Measurements from ENCODE around the gene PDE6H.

DNA sequence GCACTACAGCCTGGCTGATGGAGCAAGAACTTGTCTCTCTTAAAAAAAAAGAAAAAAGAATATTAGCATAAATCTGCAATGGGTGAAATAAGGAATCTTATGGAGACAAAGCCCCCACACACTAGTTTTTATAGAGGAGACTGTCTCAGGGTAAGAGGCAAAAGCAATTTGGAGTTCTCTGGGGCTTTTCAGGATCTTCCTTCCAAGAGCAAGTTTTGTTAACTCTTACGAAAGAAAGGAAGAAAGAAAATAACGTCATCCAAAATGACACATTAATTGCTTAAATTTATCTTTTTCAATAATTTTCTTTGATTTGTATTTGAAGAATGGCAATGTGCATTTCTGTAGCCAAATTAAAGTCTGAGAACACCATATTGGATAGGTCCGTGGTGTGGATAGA, 3.8 kb downstream of the PDE6H start:
- TF ChIP-seq, protein P1, sequence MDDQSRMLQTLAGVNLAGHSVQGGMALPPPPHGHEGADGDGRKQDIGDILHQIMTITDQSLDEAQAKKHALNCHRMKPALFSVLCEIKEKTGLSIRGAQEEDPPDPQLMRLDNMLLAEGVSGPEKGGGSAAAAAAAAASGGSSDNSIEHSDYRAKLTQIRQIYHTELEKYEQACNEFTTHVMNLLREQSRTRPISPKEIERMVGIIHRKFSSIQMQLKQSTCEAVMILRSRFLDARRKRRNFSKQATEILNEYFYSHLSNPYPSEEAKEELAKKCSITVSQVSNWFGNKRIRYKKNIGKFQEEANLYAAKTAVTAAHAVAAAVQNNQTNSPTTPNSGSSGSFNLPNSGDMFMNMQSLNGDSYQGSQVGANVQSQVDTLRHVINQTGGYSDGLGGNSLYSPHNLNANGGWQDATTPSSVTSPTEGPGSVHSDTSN (IDR thresholded peaks at IDR 0.05): no peak
- TF ChIP-seq MAX (IDR thresholded peaks at IDR 0.05; ENCODE audit: low read depth): no peak
- TF ChIP-seq POLR2AphosphoS5 (IDR thresholded peaks at IDR 0.05; ENCODE audit: low read depth, low read length): no peak
- TF ChIP-seq REST (IDR thresholded peaks at IDR 0.05; ENCODE audit: low read depth, low read length): no peak
- no peak for TF ChIP-seq MXI1 (IDR thresholded peaks at IDR 0.05; ENCODE audit: low read depth, low read length)
- TF ChIP-seq, protein P2, sequence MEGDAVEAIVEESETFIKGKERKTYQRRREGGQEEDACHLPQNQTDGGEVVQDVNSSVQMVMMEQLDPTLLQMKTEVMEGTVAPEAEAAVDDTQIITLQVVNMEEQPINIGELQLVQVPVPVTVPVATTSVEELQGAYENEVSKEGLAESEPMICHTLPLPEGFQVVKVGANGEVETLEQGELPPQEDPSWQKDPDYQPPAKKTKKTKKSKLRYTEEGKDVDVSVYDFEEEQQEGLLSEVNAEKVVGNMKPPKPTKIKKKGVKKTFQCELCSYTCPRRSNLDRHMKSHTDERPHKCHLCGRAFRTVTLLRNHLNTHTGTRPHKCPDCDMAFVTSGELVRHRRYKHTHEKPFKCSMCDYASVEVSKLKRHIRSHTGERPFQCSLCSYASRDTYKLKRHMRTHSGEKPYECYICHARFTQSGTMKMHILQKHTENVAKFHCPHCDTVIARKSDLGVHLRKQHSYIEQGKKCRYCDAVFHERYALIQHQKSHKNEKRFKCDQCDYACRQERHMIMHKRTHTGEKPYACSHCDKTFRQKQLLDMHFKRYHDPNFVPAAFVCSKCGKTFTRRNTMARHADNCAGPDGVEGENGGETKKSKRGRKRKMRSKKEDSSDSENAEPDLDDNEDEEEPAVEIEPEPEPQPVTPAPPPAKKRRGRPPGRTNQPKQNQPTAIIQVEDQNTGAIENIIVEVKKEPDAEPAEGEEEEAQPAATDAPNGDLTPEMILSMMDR (IDR thresholded peaks at IDR 0.05): no peak
- TF ChIP-seq NRF1 (IDR thresholded peaks at IDR 0.05; ENCODE audit: low read depth, low read length): no peak
- no peak for TF ChIP-seq EP300 (IDR thresholded peaks at IDR 0.05; ENCODE audit: borderline replicate concordance in 1 of 2, low read depth in 1 of 2, low read length in 1 of 2)
- no peak for TF ChIP-seq EZH2phosphoT487 (IDR thresholded peaks at IDR 0.05; ENCODE audit: borderline replicate concordance, low read depth)

Data from SK-N-SH (cell line).